Bronchial epithelial cell (primary cell): ENCODE results near the gene OPCML. TPM values are rescaled to one million over a fixed set of nuclear protein-coding genes. Genes with fewer than 3 reads are reported as not detected.

Experiments used
- DNase-seq: peaks from one replicate; pipeline ENCODE4 v3.0.0-alpha.2; 2010; ENCODE audit warnings: low read depth
- FAIRE-seq: peaks from 2 replicates; lab custom pipeline; 2011; peaks lifted over from hg19 to GRCh38; lab: Jason Lieb, UNC
- H3K27me3 ChIP-seq: 2 replicates; pipeline ENCODE4 v1.5.1; 2011; ENCODE audit warnings: low read length; ENCODE audit not compliant: control insufficient read depth, insufficient read depth
- H3K36me3 ChIP-seq: 2 replicates; pipeline ENCODE4 v1.5.1; 2011; ENCODE audit warnings: low read length; ENCODE audit not compliant: control insufficient read depth, insufficient read depth
- H3K4me3 ChIP-seq: 2 replicates; pipeline ENCODE4 v1.5.1; 2011; ENCODE audit warnings: mild to moderate bottlenecking, low read depth, low read length, control low read depth
- CTCF ChIP-seq: IDR thresholded peaks from 2 replicates; pipeline ENCODE4 v1.5.1; 2011; ENCODE audit warnings: mild to moderate bottlenecking, moderate library complexity, low read length, control low read depth, inconsistent platforms; ENCODE audit not compliant: insufficient read depth, severe bottlenecking
- total RNA-seq: library from RNA; depleted of rRNA; stranded (reverse); fragments of >200 nt; gene quantifications from 2 replicates; pipeline ENCODE4 v1.2.1, GENCODE V29; 2014

Gene OPCML
- total RNA-seq, 1 donor from 2014 or later, result not detected

- no peak for TF ChIP-seq CTCF
- DNase-seq, result no peak
Observed at GRCh38 chr11:133175103-133175502, 357.2 kb downstream of the OPCML start.

GRCh38 chr11:133173810-133174412, 358.4 kb downstream of the OPCML start:
- TF ChIP-seq CTCF, result no peak
- Histone ChIP-seq H3K36me3 (no peaks in the 10 kb centered on the region), H3K4me3 (no peak overlapping the region), H3K27me3 (no peaks in the 10 kb centered on the region)
- DNase-seq (no peak), FAIRE-seq (no peak)

More at GRCh38 chr11:133175103-133175502, 357.2 kb downstream of the OPCML start:
- no peaks in the 10 kb centered on the region for H3K36me3 ChIP-seq
- FAIRE-seq, result no peak
- H3K4me3 ChIP-seq, result no peak overlapping the region
- H3K27me3 ChIP-seq, result no peaks in the 10 kb centered on the region

GRCh38 chr11:133172349-133172748, 360.0 kb downstream of the OPCML start:
- Histone ChIP-seq H3K27me3 (no peaks in the 10 kb centered on the region), H3K36me3 (no peaks in the 10 kb centered on the region), H3K4me3 (no peak overlapping the region)
- DNase-seq, result no peak
- TF ChIP-seq CTCF, result no peak
- no peak for FAIRE-seq

- DNase-seq (no peak), FAIRE-seq (no peak)
- no peak for TF ChIP-seq CTCF
- H3K36me3 ChIP-seq, result no peaks in the 10 kb centered on the region
- H3K4me3 ChIP-seq, result no peak overlapping the region
- no peaks in the 10 kb centered on the region for H3K27me3 ChIP-seq
Observed at GRCh38 chr11:133171374-133171773, 360.9 kb downstream of the OPCML start.

GRCh38 chr11:133168016-133168415, 364.3 kb downstream of the OPCML start:
- Histone ChIP-seq H3K27me3 (no peaks in the 10 kb centered on the region), H3K4me3 (no peak overlapping the region), H3K36me3 (no peaks in the 10 kb centered on the region)
- FAIRE-seq, result no peak
- no peak for TF ChIP-seq CTCF
- DNase-seq, result no peak

GRCh38 chr11:133166662-133167061, 365.6 kb downstream of the OPCML start:
- Histone ChIP-seq H3K4me3 (no peak overlapping the region), H3K27me3 (no peaks in the 10 kb centered on the region), H3K36me3 (no peaks in the 10 kb centered on the region)
- DNase-seq (no peak), FAIRE-seq (no peak)
- no peak for TF ChIP-seq CTCF
